Measurements from ENCODE around the gene EEF1G.

EEF1G gene

GRCh38 chr11:62543680-62544444 is 29.8 kb downstream of the EEF1G start:
- 0 out of 2 replicates have a peak, but pooled peaks have one; percentile 27 for TF ChIP-seq ZBTB7A (IDR thresholded peaks at IDR 0.05; ENCODE audit: low read depth)
- TF ChIP-seq TEAD4 (IDR thresholded peaks at IDR 0.05) = no peak

- TF ChIP-seq CEBPB (IDR thresholded peaks at IDR 0.05) (no peak), NFIC (IDR thresholded peaks at IDR 0.05) (0 out of 2 replicates have a peak, but pooled peaks have one; percentile 23), RAD21 (IDR thresholded peaks at IDR 0.05; ENCODE audit: low read depth) (peak; percentile 92), TCF12 (IDR thresholded peaks at IDR 0.05; ENCODE audit: low read depth) (peak; percentile 60; the same call in 1 of the 2 replicates), CREB1 (IDR thresholded peaks at IDR 0.05; ENCODE audit: low read depth) (no peak), MAX (IDR thresholded peaks at IDR 0.05) (peak; percentile 46; the same call in 1 of the 2 replicates), EGR1 (IDR thresholded peaks at IDR 0.05) (no peak), EP300 (IDR thresholded peaks at IDR 0.05; ENCODE audit: borderline replicate concordance) (no peak), ZBTB7A (IDR thresholded peaks at IDR 0.05; ENCODE audit: low read depth) (peak; percentile 46; the same call in 1 of the 2 replicates), REST (IDR thresholded peaks at IDR 0.05; ENCODE audit: low read depth) (no peak)
These were observed 30.7 kb downstream of the EEF1G start for GRCh38 chr11:62542750-62543567.

GRCh38 chr11:62542111-62542745 is 31.5 kb downstream of the EEF1G start:
- TF ChIP-seq ZBTB7A (IDR thresholded peaks at IDR 0.05; ENCODE audit: low read depth) (no peak), FOXM1 (IDR thresholded peaks at IDR 0.05; ENCODE audit: borderline replicate concordance, low read depth) (no peak), TAF1 (IDR thresholded peaks at IDR 0.05; ENCODE audit: low read depth) (no peak), YY1 (IDR thresholded peaks at IDR 0.05; ENCODE audit: low read depth) (no peak), NFIC (IDR thresholded peaks at IDR 0.05) (no peak), EP300 (IDR thresholded peaks at IDR 0.05; ENCODE audit: borderline replicate concordance) (no peak), CEBPB (IDR thresholded peaks at IDR 0.05) (no peak), REST (IDR thresholded peaks at IDR 0.05; ENCODE audit: low read depth) (no peak)

GRCh38 chr11:62540804-62541701 is 32.6 kb downstream of the EEF1G start:
- TF ChIP-seq TEAD4 (IDR thresholded peaks at IDR 0.05) = no peak
- no peak for TF ChIP-seq YY1 (IDR thresholded peaks at IDR 0.05; ENCODE audit: low read depth)
- no peak for TF ChIP-seq TCF12 (IDR thresholded peaks at IDR 0.05; ENCODE audit: low read depth)
- TF ChIP-seq CREB1 (IDR thresholded peaks at IDR 0.05; ENCODE audit: low read depth) = no peak
- no peak for TF ChIP-seq FOXM1 (IDR thresholded peaks at IDR 0.05; ENCODE audit: borderline replicate concordance, low read depth)
- TF ChIP-seq MAX (IDR thresholded peaks at IDR 0.05) = no peak
- no peak for TF ChIP-seq ZBTB7A (IDR thresholded peaks at IDR 0.05; ENCODE audit: low read depth)
- no peak for TF ChIP-seq REST (IDR thresholded peaks at IDR 0.05; ENCODE audit: low read depth)
- TF ChIP-seq TAF1 (IDR thresholded peaks at IDR 0.05; ENCODE audit: low read depth) = no peak
- no peak for TF ChIP-seq USF1 (IDR thresholded peaks at IDR 0.05)
- no peak for TF ChIP-seq NFIC (IDR thresholded peaks at IDR 0.05)
- TF ChIP-seq EP300 (IDR thresholded peaks at IDR 0.05; ENCODE audit: borderline replicate concordance) = no peak
- TF ChIP-seq CEBPB (IDR thresholded peaks at IDR 0.05) = no peak
- TF ChIP-seq RAD21 (IDR thresholded peaks at IDR 0.05; ENCODE audit: low read depth) = no peak
- TF ChIP-seq EGR1 (IDR thresholded peaks at IDR 0.05) = no peak

All from Ishikawa (cell line).